ENCODE results near the gene UBTF. TPM values are rescaled to one million over a fixed set of nuclear protein-coding genes. Genes with fewer than 3 reads are reported as not detected.

The UBTF gene
- total and polyA plus RNA-seq, 9 of the 15 experiments (the other 6 are each of a cell fraction or from before 2014, with no cell fraction given) = 1.2 to 113 (median 83.6) TPM

DNA sequence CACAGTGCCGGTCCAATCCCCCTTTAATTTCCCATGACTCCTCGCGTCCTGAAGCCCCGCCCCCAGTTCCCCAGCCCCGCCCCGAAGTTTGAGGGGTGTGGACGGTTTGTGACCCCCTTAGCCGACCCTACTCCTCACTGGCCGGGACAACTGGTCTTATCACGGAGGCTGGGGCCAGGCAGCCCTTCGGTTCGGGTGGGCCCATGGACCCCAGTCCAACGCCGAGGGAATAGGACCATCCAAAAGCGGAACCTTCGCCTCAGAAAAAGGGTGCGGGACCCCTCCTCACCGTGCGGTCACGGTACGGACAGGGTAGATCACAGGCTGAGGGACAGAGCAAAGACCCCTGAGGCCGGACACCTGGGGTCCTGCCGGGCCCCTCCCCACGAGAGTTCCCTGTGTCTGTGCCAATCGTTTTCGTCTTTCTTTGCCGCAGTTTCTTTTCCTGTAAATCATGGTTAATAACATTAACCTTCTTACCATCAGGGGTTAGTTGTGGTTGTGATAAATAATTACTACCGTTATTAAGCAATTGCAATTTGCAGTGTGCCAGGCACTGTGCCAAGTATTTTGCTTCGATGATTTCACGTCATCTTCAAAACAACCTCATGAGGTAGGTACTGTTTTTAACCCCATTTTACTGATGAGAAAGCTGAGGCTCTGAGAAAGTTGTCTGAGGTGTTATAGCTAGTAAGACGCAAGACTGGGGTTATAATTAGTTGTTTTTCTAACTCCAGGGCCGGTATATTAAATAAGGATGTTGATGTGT is 32.2 kb downstream of the UBTF start (continued):
- TF ChIP-seq SMARCE1 (IDR thresholded peaks at IDR 0.05) (peak; percentile 41; the same call in 1 of the 2 replicates), PHB2 (IDR thresholded peaks at IDR 0.05; ENCODE audit: low read depth) (no peak), KDM1A (IDR thresholded peaks at IDR 0.05) (peak; percentile 61 to 76), TAF7 (tag; IDR thresholded peaks at IDR 0.05) (no peak)

DNA sequence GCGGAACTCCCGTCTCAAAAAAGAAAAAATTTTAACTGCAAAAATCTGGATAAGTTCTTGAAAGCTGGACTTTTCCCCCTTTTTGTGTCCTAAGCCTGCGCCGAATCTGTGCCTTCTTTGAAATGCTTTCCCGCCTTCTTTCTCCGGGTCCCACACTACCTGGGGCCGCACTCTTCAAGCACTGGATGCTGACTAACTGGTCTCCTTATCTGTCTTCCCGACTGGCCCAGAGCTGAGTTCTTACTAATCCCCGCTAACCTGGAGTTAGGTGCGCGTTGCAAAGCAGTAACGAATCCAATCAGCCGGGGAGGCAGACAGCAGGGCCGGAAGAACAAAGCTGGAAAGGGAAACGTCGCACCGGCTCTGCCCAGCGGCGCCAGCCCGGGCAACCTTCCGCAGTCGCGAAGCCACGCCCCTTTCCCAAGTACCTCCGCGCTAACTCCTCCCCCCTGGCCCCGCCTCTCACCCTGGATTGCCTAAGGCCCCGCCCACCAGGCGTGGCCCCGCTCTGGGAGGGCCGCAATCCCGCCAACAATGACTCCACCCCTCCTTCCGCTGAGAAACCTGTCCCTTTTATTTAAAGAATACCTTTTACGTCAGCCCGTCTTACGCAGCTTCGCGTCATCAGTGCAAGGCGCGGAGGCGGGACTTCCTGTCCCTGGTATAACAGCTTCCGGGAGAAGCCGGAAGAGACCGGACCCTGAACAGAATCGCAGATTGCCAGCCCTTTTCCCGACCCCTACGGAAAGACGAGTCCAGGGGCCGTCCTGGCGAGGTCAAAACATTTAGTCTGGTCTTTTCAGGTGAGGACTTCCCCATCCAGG is 33.0 kb downstream of the UBTF start, which contains the start of gene TMUB2:
Gene TMUB2, plus strand, starts transcription at position 666 of the 824 bp plus-strand sequence. CDS start 737 bp downstream, outside the sequence.
- intact Hi-C loops (cut with micrococcal nuclease) (no loop called here), in situ Hi-C loops (cut with MboI) (no loop called here)
- CTCF ChIA-PET (ENCODE audit: low intra/inter-chr PET ratio) = no interaction called here
- peak within 1 kb of the TSS; percentile 93 for H3K4me3 ChIP-seq
- POLR2A ChIA-PET = interaction anchor here (0.7 to 4.5 kb wide), 26 partner anchors 8 to 242 kb away, joined by 3 to 35 read pairs (median 4); partner anchors contain the start of genes G6PC3 and HDAC5
- no peaks in the 10 kb centered on the region for H3K9me3 ChIP-seq (replicated peaks; ENCODE audit: control insufficient read depth, insufficient read depth, low read depth, low read length)
- peak; percentile 99 to 100 (median 99) for DNase-seq (ENCODE audit: extremely low read depth in 1 of 4, low spot score in 3 of 4)
- under 1% methylated on average over 48 of the region's 50 CpGs for WGBS (ENCODE audit: insufficient coverage, low coverage, missing lambda C conversion rate)
- H3K27ac ChIP-seq (ENCODE audit: extremely low read depth, low read depth, low read length) = peak within 1 kb of the TSS; percentile 97
- H3K4me2 ChIP-seq (ENCODE audit: insufficient read depth, low read length) = peak within 1 kb of the TSS; percentile 96
- FAIRE-seq = peak; percentile 98
- no peaks in the 10 kb centered on the region for H3K9me1 ChIP-seq (ENCODE audit: control insufficient read depth, insufficient read depth, low read length)
- H3K27me3 ChIP-seq (ENCODE audit: control insufficient read depth in 2 of 2, insufficient read depth in 2 of 2, low read length in 2 of 2) = no peaks in the 10 kb centered on the region
- H3K79me2 ChIP-seq (ENCODE audit: control insufficient read depth, insufficient read depth, low read length) = peaks cover 59% of the 10 kb centered on the region
- TSS peak; percentile 67 for BruUV-seq (replicated peaks)
- ATAC-seq = peak; percentile 89
- H4K20me1 ChIP-seq (replicated peaks; ENCODE audit: control insufficient read depth, insufficient read depth, low read length) = 0 out of 2 replicates have a peak, but pooled peaks cover 5% of the 10 kb centered on the region
- peaks cover 51% of the 10 kb centered on the region for H3K36me3 ChIP-seq (ENCODE audit: control insufficient read depth, insufficient read depth, low read length)
- peaks cover 13 to 23% of the 10 kb centered on the region in 2 experiments for H3K4me1 ChIP-seq (replicated peaks in 1 of 2; ENCODE audit: control insufficient read depth in 2 of 2, insufficient read depth in 2 of 2, low read length in 2 of 2)
- H3K9ac ChIP-seq (ENCODE audit: insufficient read depth in 1 of 2, low read depth in 2 of 2, low read length in 2 of 2) = peak within 1 kb of the TSS; percentile 95 to 97
- H2AFZ ChIP-seq (ENCODE audit: low read depth, low read length) = peak within 1 kb of the TSS; percentile 97
- TF ChIP-seq POLR2AphosphoS2 (IDR thresholded peaks at IDR 0.05; ENCODE audit: low read length) = no peak
- peak; percentile 82 for TF ChIP-seq CXXC5 (CRISPR knock-in tag; IDR thresholded peaks at IDR 0.05)
- TF ChIP-seq CEBPG (CRISPR knock-in tag; IDR thresholded peaks at IDR 0.05) = peak; percentile 82
- peak; percentile 69 to 85; a peak in 3 of 4 replicates for TF ChIP-seq CEBPG (tag; conservative IDR thresholded peaks at IDR 0.05 in 1 of 2, IDR thresholded peaks at IDR 0.05 in 1 of 2)
- TF ChIP-seq RBM39 (optimal IDR thresholded peaks at IDR 0.05; ENCODE audit: low read depth, low read length) = no peak
- TF ChIP-seq, protein P1, sequence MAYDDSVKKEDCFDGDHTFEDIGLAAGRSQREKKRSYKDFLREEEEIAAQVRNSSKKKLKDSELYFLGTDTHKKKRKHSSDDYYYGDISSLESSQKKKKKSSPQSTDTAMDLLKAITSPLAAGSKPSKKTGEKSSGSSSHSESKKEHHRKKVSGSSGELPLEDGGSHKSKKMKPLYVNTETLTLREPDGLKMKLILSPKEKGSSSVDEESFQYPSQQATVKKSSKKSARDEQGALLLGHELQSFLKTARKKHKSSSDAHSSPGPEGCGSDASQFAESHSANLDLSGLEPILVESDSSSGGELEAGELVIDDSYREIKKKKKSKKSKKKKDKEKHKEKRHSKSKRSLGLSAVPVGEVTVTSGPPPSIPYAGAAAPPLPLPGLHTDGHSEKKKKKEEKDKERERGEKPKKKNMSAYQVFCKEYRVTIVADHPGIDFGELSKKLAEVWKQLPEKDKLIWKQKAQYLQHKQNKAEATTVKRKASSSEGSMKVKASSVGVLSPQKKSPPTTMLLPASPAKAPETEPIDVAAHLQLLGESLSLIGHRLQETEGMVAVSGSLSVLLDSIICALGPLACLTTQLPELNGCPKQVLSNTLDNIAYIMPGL (CRISPR knock-in tag; IDR thresholded peaks at IDR 0.05) = 0 out of 2 replicates have a peak, but pooled peaks have one; percentile 34
- no peak for TF ChIP-seq ZBTB26 (CRISPR knock-in tag; IDR thresholded peaks at IDR 0.05)
- no peak for TF ChIP-seq ZNF408 (CRISPR knock-in tag; IDR thresholded peaks at IDR 0.05; ENCODE audit: low read depth)
- no peak for TF ChIP-seq BRF2 (IDR thresholded peaks at IDR 0.05; ENCODE audit: borderline replicate concordance, insufficient read depth, insufficient read length)
- TF ChIP-seq CBFA2T3 (IDR thresholded peaks at IDR 0.05) = no peak
- TF ChIP-seq FOS (IDR thresholded peaks at IDR 0.05; ENCODE audit: extremely low read depth, insufficient read length) = no peak
- no peak for TF ChIP-seq TEAD1 (CRISPR knock-in tag; IDR thresholded peaks at IDR 0.05)

Data from K562 (cell line).